GM12892 (cell line): ENCODE data around the gene METTL21C.

Experiments used
- POLR2A ChIP-seq: IDR thresholded peaks from 2 replicates; pipeline ENCODE4 v1.6.1; 2011; ENCODE audit warnings: low read depth, low read length, control low read depth
- POLR2AphosphoS5 ChIP-seq: IDR thresholded peaks from 2 replicates; pipeline ENCODE4 v1.6.1; 2011; ENCODE audit warnings: low read depth, low read length, control low read depth
- TAF1 ChIP-seq: IDR thresholded peaks from 2 replicates; pipeline ENCODE4 v1.6.1; 2011; ENCODE audit warnings: low read depth, mild to moderate bottlenecking, control low read depth, low read length, borderline replicate concordance

DNA sequence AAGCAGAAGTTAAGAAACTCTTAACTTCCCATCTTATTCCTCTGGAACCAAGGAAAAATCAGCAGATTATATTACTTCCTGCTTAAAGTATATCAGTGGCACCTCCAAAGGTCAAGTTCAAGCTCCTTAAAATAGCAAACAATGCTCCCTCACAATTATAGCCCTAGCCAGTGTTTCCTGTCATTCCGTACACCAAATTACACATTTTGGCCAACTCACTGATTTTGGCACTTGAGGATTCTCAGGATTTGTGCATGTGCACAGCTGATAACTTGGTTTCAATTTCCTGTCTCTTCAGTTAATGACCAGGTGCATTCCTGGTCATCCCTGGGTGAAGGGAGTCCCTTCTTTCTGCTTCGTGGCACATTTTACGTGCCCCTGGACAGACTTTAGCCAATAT, 56.1 kb downstream of the METTL21C start:
- TF ChIP-seq TAF1, result no peak
- TF ChIP-seq POLR2A, result no peak
- no peak for TF ChIP-seq POLR2AphosphoS5
